Measurements from ENCODE around the gene RBM33.

DNA sequence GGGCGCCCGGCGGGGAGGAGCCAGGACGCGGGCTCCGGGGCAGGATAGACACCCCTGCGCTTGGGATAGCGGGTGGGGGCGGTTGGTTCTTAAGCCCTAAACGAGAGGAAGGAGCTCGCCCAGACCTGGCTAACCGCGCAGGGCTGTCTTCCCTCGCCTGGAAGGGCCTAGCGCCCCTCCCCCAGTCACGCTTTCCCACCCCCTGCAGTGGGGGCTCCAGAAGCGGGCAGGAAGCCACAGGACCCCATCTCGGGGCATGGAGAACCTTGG, 161.3 kb downstream of the RBM33 start:
- no peak for TF ChIP-seq POLR2AphosphoS5 (IDR thresholded peaks at IDR 0.05; ENCODE audit: borderline replicate concordance, low read depth, low read length)
- no peak for TF ChIP-seq EZH2 (IDR thresholded peaks at IDR 0.05)
